ENCODE results near the gene ADAMTSL1.
"Not testable (repeated sequence)": the region's sequence is repeated elsewhere in the genome, so short reads cannot be mapped to it uniquely, and the experiment has no call there.

ADAMTSL1 gene

DNA sequence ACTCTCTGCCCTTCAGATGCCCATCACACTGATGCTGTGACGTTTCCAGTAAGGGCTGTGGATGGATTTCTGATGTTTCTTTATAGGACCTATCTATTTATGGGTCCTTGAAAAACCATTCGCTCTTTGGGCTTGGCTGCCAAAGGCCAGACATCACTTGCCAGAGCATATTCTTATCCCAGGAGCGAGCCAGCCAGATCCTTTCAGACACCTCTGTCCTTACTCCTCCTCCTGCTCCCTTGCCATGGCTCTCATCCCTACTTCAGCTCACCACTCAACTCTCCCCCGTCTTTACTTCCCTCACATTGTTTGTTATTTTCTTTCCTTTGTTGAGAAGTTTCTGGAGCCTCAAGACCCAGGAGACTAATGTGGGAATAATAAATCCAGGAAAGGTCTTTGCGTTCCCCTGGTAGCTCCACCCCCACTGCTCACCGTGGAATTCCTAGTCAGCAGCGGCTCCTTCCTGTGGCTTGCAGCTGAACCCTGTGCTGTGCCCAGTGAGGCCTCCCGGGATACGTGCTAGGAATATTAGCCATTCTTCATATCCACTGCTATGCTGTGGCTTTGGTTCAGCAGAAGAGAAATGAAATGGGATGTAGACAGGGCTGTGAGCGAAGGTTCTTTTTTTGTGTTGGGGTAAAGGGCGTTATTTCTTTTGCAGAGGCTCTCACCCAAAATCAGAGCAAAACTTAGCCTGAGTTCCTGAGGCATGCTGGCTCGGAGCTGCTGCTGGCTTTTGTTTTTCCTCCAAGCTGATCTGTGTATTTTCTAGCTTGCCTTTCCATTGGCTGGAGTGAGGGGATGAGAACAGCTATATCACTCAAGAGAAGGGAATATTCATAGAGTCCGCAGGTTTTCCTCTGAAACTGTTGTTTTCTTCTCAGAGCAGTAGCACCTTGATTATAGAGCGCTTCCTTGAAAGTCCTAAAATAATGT, 387.9 kb downstream of the ADAMTSL1 start:
- DNase-seq (ENCODE audit: low read depth in 2 of 2): no peak

DNA sequence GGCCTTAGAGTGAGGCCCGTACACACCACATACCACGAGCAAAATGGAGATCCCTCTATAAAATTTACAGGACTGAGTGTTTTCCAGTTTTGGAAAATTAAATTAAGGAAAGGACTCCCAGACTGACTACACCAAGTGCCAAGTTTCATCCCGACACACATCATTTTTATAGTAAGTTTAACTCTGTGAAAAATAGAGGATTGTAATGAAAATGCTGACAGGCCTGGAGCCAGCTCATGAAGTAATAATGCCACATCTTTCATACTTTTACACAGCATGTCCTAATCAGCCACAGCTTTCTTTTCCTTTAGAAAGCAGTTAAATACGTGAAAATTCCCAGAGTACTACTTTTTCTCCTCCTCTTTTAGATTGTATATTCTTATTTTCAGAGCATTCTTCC, 389.8 kb downstream of the ADAMTSL1 start:
- no peak for DNase-seq (ENCODE audit: low read depth in 2 of 2)

DNA sequence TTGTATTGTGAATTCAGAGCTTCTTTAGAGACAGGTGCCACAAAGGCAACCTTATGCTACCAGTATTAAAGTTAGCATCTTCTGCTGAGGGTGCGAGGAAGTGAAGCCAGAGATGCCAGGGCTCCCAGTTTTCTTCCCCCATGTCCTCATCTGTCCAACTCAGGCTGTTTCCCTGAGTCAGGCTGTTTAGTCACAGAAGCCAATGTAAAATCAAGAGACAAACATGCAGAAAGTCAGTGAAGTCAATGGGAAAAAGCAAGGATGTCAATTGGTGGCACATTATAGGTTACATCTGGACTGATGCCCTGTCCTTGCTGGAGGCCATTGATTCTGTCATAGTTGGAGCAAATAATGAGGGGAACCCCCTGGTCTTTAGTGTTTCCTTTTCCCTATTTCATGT, 390.6 kb downstream of the ADAMTSL1 start:
- no peak for DNase-seq (ENCODE audit: low read depth in 2 of 2)

GRCh38 chr9:18865542-18865941, 391.6 kb downstream of the ADAMTSL1 start:
- DNase-seq (ENCODE audit: low read depth in 2 of 2): no peak

GRCh38 chr9:18866121-18866831, 392.3 kb downstream of the ADAMTSL1 start:
- no peak for DNase-seq (ENCODE audit: low read depth in 2 of 2)

GRCh38 chr9:18869725-18870124, 395.8 kb downstream of the ADAMTSL1 start:
- no peak for DNase-seq (ENCODE audit: low read depth in 2 of 2)

- no peak for DNase-seq (ENCODE audit: low read depth in 2 of 2)
Observed at GRCh38 chr9:18874069-18874468, 400.1 kb downstream of the ADAMTSL1 start.

DNA sequence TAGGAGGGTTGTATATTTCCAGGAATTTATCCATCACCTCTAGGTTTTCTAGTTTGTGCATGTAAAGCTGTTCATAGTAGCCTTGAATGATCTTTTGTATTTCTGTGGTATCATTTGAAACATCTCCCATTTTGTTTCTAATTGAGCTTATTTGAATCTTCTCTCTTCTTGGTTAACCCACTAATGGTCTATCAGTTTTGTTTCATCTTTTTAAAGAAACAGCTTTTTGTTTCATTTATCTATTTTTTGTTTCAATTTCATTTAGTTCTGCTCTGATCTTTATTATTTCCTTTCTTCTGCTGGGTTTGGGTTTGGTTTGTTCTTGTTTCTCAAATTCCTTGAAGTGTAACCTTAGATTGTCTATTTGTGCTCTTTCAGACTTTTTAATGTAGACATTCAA, 401.0 kb downstream of the ADAMTSL1 start:
- not testable (repeated sequence) for DNase-seq (ENCODE audit: low read depth in 2 of 2)

DNA sequence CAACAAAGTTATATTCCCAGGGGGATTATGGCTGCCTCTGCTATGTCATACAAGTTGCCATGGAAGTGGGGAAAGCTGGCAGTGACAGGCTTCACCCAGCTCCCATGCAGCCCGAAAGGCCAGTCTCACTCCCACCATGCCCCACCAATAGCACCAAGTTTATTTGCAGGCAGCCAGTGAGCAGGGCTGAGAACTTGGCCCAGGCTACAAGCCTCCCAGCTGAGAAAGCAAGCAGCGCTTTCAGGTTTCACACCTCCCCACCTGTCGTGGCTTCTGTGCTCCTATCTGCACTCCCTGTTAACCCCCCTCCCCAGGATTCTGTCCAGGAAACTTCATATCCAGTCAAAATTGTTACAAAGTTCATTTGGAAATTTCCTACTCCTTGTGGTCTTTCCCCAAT, 404.0 kb downstream of the ADAMTSL1 start:
- no peak for DNase-seq (ENCODE audit: low read depth in 2 of 2)

GRCh38 chr9:18881758-18882157, 407.8 kb downstream of the ADAMTSL1 start:
- no peak for DNase-seq (ENCODE audit: low read depth in 2 of 2)

DNA sequence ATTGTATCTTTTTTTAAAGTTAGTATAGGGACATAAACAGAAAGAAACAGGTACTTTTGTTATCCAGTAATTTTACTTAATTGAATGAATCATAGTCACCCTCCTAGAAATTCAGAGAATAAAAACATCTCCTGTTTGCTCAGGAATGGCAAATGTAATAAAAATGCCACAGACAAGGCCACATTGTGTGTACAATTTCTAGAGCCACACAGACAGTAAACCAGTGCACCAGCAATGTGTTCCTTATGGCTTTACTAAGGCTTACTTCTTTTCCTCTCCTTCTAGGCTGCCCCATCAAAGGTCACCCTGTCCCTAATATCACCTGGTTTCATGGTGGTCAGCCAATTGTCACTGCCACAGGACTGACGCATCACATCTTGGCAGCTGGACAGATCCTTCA, 413.6 kb downstream of the ADAMTSL1 start:
- DNase-seq (ENCODE audit: low read depth in 2 of 2): no peak

GRCh38 chr9:18888290-18888689, 414.3 kb downstream of the ADAMTSL1 start:
- DNase-seq (ENCODE audit: low read depth in 2 of 2): no peak

- DNase-seq (ENCODE audit: low read depth in 2 of 2): no peak
Observed at GRCh38 chr9:18889550-18889949, 415.6 kb downstream of the ADAMTSL1 start.

DNA sequence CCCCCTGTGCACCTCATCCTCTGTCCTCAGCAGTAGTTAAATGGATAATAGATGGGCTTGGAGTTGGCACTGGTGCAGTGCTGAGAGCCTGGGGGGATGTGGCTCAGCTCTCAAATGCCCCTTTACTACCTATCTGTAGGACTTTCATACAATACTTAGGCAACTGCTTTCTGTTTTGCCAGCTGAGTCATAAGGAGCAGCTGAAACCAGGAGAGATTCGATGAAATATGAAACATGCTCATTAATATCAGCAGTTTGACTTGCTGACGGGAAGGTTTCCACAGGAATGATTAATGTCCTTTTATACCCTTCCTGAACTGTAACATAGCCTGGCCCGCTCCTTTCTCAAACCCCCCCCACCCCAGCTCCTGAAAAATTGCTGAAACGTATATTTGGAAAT, 416.4 kb downstream of the ADAMTSL1 start:
- DNase-seq (ENCODE audit: low read depth in 2 of 2): no peak

DNA sequence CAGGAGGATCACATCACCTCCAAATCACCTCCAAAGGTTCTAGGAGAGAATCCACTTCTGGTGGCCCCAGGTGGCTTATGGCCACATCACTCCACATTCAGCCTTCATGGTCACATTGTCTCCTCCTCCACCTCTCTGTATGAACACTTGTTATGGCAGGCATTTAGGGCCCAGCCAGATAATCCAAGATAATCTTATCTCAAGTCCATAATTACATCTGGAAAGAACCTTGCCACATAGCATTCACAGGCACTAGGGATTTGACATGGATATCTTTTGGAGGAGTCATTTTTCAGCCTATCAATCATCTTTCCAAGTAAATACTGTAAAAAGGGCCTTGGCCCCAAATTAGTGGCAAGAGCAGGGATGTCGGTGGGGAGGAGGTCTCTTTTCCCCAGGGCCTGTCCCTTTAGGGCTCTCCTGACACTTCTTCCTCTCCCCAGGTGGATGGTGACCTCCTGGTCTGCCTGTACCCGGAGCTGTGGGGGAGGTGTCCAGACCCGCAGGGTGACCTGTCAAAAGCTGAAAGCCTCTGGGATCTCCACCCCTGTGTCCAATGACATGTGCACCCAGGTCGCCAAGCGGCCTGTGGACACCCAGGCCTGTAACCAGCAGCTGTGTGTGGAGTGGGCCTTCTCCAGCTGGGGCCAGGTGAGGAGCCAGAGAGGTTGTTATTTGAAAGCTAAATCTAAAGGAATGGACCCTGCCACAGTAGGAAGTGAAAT, 418.2 kb downstream of the ADAMTSL1 start:
- DNase-seq (ENCODE audit: low read depth in 2 of 2): no peak

DNA sequence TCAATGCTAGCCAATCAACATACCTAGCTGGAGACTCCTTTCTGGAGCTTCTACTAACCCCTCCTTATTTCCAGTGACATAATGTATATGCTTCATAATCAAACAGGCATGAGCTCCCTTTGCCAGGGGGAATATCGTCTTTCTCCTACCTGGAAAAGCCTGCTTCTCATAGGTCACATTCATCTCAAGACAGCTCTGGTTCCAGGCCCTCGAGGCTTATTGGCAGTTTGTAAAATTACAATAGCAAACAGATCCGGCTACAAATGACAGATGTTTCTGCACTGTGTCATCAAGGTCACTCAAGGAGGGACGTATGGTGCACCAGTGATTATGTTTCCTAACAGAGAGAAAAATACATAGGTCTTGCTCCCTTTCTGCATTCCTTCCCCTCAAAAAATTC, 419.1 kb downstream of the ADAMTSL1 start:
- no peak for DNase-seq (ENCODE audit: low read depth in 2 of 2)

DNA sequence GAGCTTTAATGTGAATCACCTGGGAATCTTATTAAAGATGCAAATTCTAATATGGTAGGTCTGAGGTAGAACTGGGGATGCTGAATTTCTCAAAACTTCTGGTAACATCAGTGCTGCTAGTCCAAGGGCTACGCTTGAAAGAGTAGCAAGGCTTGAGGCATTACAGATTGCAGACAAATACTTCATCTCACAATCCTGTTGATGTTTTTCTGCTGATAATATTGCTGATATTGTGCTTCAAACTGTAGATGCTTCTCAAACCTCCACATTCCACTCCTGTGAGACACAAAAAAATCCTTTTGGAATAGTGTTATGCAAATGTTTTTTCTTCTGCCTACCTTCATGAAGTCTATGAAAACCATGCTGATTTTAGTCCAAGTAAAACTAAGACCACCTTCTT, 419.5 kb downstream of the ADAMTSL1 start:
- no peak for DNase-seq (ENCODE audit: low read depth in 2 of 2)

GRCh38 chr9:18896004-18896403, 422.1 kb downstream of the ADAMTSL1 start:
- no peak for DNase-seq (ENCODE audit: low read depth in 2 of 2)

DNA sequence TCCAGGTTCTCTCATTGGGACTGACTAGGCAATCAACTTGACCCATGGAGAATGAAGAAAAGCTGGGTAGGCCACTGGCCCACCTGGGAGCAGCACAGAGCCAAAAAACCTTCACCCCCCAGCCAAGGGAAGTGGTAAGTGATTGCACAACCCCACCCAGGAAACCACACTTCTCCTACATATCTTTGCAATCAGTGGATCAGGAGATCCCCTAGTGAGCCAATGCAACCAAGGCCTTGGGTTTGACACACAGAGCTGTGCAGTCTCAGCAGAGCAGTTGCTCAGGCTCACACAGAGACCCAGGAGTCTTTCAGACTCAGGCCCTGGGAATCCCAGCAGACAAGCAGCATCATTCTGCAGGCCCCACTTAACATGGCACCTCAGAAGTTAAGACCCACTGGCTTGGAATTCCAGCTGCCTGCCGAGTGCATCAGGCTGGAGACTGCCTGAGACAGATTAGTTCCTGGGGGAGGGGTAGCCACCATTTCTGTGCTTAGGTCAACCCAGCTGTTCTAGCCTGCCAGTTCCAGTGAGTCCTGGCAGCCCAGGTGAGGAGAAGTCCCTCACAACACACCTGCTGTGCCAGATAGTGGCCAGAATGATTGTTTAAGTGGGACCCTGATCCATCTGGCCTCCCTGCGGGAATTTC, 422.7 kb downstream of the ADAMTSL1 start:
- no peak for DNase-seq (ENCODE audit: low read depth in 2 of 2)

- DNase-seq (ENCODE audit: low read depth in 2 of 2): no peak
Observed at GRCh38 chr9:18903450-18903849, 429.5 kb downstream of the ADAMTSL1 start.

DNA sequence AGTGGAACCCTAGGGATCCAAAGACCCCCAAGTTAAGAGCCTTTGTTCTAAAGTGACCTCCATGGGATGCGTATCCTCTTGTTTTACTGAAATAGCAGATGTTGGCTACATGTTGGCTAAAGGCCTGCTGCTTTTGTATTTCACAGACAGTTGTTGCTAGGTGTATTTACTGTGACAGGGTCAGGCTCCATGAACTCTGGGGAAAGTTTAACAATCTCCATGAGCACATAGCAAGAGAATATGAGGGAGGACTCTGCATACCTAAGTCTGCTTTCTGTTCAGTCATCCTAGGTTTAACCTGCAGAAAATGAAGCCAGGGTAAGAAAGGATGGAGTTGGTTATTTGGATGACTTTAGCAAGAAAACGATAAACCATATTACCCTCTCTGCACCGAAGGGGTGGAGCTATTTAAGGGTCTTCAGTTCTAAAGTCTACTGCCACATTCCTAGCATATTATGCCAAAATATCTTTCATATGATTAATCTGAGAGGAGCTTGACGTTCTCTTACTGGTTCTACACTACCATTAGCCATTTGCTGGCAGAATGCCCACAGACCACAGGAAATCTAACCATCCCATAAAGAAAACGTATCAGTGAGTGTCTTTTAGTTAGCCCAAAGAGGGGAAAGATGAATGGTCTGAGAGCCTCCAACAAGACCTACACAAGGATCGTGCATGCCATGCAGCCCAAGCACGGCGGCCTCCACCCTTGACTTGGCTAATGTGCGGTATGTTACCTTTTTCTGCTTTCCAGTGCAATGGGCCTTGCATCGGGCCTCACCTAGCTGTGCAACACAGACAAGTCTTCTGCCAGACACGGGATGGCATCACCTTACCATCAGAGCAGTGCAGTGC, 431.3 kb downstream of the ADAMTSL1 start:
- DNase-seq (ENCODE audit: low read depth in 2 of 2): no peak

Measured in stimulated activated CD4-positive, alpha-beta T cell treated with anti-CD3 and anti-CD28 coated beads, Interleukin-15, amount 100 ng/mL, for 48 hours (primary cell).